ENCODE results near the gene NDUFB4.
"Not testable (repeated sequence)": the region's sequence is repeated elsewhere in the genome, so short reads cannot be mapped to it uniquely, and the experiment has no call there.

Gene NDUFB4

GRCh38 chr3:120569222-120570057 is 26.7 kb upstream of the NDUFB4 start:
- DNase-seq (ENCODE audit: low read depth), result no peak

- no peak for DNase-seq (ENCODE audit: low read depth)
Observed at GRCh38 chr3:120572027-120572426, 24.1 kb upstream of the NDUFB4 start.

GRCh38 chr3:120587332-120587975 is 8.7 kb upstream of the NDUFB4 start:
- DNase-seq (ENCODE audit: low read depth), result no peak

- no peak for DNase-seq (ENCODE audit: low read depth)
Observed at GRCh38 chr3:120595788-120596115, 384 bp upstream of the NDUFB4 start.

GRCh38 chr3:120596853-120597223 is 702 bp downstream of the NDUFB4 start:
- no peak for DNase-seq (ENCODE audit: low read depth)

- DNase-seq (ENCODE audit: low read depth), result no peak
Observed at GRCh38 chr3:120597445-120598049, 1.4 kb downstream of the NDUFB4 start.

- no peak for DNase-seq (ENCODE audit: low read depth)
Observed at GRCh38 chr3:120599211-120599610, 3.1 kb downstream of the NDUFB4 start.

GRCh38 chr3:120601554-120601953 is 5.4 kb downstream of the NDUFB4 start:
- no peak for DNase-seq (ENCODE audit: low read depth)

- no peak for DNase-seq (ENCODE audit: low read depth)
Observed at GRCh38 chr3:120602682-120603081, 6.5 kb downstream of the NDUFB4 start.

GRCh38 chr3:120604382-120604781 is 8.2 kb downstream of the NDUFB4 start:
- DNase-seq (ENCODE audit: low read depth), result no peak

GRCh38 chr3:120604784-120605183 is 8.6 kb downstream of the NDUFB4 start:
- no peak for DNase-seq (ENCODE audit: low read depth)

GRCh38 chr3:120608506-120608905 is 12.4 kb downstream of the NDUFB4 start:
- no peak for DNase-seq (ENCODE audit: low read depth)

GRCh38 chr3:120614765-120615164 is 18.6 kb downstream of the NDUFB4 start:
- DNase-seq (ENCODE audit: low read depth), result no peak

- no peak for DNase-seq (ENCODE audit: low read depth)
Observed at GRCh38 chr3:120615847-120616609, 19.9 kb downstream of the NDUFB4 start.

- DNase-seq (ENCODE audit: low read depth), result not testable (repeated sequence)
Observed at GRCh38 chr3:120616745-120617144, 20.6 kb downstream of the NDUFB4 start.

- DNase-seq (ENCODE audit: low read depth), result no peak
Observed at GRCh38 chr3:120622457-120622856, 26.3 kb downstream of the NDUFB4 start.

- DNase-seq (ENCODE audit: low read depth), result no peak
Observed at GRCh38 chr3:120622870-120623726, 27.0 kb downstream of the NDUFB4 start.

- DNase-seq (ENCODE audit: low read depth), result no peak
Observed at GRCh38 chr3:120623727-120624093, 27.6 kb downstream of the NDUFB4 start.

GRCh38 chr3:120625159-120625586 is 29.0 kb downstream of the NDUFB4 start:
- DNase-seq (ENCODE audit: low read depth), result no peak

- no peak for DNase-seq (ENCODE audit: low read depth)
Observed at GRCh38 chr3:120634539-120634938, 38.4 kb downstream of the NDUFB4 start.

- DNase-seq (ENCODE audit: low read depth), result no peak
Observed at GRCh38 chr3:120636795-120637401, 40.8 kb downstream of the NDUFB4 start.
